GM19397 (cell line): Measurements from ENCODE around the gene HMCN2.
"Not testable (repeated sequence)": the region's sequence is repeated elsewhere in the genome, so short reads cannot be mapped to it uniquely, and the experiment has no call there.

Experiments used
- ATAC-seq: cut with Tn5 transposase; IDR thresholded peaks from one replicate; pipeline ENCODE4 v1.9.1; 2021; ENCODE audit warnings: mild to moderate bottlenecking, moderate library complexity; ENCODE audit not compliant: unreplicated experiment

HMCN2 gene

DNA sequence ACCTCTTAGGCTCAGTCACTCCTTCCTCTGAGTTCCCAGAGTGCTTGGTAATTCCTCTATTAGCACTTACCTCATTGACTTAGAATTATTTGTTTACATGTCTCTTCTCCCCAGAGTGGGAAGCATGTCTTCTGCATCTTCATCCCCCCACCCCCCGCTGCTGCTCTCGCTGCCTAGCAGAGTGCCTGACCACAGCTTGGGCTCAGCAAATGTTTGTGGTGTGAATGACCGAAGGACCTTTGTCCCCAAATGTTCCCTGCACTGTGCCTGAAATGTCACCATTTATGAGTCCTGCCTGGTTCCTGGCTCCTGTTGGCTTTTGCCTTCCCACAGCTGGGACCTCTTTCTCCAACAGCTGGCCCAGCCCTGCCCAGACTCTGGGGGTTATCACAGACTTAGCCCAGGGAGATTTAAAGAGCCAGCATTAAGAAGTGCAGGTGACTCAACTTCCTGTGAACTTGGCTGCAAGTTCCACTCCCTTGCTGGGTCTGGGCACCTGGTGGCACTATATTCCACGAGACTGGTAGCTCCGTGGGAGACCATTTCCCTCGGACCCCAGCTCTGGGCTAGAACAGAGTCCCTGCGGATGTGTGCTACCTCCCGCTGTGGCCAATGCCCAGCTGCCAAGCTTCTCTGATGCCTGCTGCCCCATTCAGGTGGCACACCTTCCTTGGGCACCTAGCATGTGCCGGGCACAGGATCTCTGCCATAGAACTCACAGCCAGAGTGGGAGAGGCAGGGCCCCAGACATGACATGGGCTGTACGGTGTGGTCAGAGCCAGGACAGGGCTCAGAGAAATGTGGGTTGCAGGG lies 1.8 kb upstream of the HMCN2 start:
- ATAC-seq, result no peak

- no peak for ATAC-seq
These were observed 878 bp upstream of the HMCN2 start for GRCh38 chr9:130264414-130265350.

GRCh38 chr9:130266236-130267098 lies 907 bp downstream of the HMCN2 start:
- no peak for ATAC-seq

DNA sequence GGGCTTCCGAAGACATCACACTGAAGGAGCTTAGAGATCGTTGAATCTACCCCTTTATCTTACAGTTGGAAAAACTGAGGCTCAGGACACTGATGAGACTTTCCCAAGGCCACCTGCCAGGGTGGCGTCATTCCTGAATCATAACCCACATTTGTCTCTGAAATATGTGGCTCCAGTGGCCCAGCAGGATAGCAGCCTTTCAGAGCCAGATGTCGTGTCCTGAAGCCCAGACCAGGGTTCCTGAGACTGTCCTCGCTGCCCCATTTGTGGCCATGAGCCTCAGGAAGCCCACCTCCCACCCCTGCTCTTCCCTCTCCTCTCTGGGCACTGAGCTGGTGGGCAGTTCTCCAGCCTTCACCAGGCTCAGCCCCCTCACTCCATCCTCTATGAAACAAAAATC lies 2.4 kb downstream of the HMCN2 start:
- no peak for ATAC-seq

- no peak for ATAC-seq
These were observed 3.1 kb downstream of the HMCN2 start for GRCh38 chr9:130268521-130269211.

DNA sequence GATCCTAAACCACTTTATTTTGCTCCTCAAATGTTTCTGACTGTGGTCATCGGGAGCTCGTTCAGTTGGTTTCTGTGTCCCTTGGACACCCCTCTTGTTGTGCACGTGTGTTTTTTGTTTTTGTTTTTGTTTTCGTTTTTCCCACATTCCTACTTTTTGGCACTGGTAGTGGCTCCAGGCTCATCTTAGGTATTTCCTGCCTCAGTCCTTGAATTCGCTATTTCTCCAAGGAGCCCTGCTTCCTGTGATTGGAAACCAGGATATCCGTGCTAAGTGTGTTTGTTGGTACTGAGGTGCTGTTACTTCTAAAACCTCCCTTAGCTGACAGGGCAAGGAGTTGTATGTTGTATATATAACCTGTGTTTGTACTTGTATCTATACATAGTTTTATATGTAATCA lies 5.9 kb downstream of the HMCN2 start:
- no peak for ATAC-seq

DNA sequence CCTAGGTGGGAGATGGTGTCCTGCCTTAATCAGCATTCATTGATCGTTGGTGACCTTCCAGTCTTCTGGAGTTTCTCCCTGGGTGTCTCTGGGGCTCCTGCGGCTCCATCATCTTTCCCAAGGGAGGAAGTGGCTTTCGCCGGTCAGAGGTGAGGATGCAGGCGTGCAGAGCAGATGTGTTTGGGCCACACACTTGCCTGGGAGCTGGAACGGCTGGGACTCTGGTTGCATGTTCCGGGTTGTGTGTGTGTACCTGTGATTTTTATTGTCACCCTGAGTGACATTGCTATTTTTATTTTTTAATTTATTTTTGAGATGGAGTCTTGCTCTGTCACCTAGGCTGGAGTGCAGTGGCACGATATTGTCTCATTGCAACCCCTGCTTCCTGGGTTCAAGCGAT lies 9.6 kb downstream of the HMCN2 start:
- no peak for ATAC-seq

DNA sequence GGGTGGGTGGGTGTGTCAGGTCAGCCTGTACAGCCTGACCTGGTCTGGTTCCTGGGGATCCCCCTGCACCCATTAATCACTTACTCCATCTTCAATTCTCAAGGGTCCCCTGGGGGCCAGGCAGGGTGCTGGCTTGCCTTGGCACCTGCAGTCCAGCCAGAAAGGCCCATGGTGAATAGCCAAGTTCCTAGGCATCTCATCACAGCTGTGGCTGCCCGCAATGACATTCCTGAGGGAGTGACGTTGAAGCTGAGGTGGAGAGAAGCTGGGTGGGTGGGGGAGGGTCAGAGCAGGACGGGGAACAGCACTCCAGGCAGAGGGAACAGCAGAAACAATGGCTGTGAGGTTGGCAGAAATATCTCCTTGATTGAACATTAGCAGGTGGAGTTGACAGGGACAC lies 10.6 kb downstream of the HMCN2 start:
- ATAC-seq, result no peak

GRCh38 chr9:130276955-130277354 lies 11.4 kb downstream of the HMCN2 start:
- ATAC-seq, result no peak

- ATAC-seq, result not testable (repeated sequence)
These were observed 12.0 kb downstream of the HMCN2 start for GRCh38 chr9:130277525-130277924.

DNA sequence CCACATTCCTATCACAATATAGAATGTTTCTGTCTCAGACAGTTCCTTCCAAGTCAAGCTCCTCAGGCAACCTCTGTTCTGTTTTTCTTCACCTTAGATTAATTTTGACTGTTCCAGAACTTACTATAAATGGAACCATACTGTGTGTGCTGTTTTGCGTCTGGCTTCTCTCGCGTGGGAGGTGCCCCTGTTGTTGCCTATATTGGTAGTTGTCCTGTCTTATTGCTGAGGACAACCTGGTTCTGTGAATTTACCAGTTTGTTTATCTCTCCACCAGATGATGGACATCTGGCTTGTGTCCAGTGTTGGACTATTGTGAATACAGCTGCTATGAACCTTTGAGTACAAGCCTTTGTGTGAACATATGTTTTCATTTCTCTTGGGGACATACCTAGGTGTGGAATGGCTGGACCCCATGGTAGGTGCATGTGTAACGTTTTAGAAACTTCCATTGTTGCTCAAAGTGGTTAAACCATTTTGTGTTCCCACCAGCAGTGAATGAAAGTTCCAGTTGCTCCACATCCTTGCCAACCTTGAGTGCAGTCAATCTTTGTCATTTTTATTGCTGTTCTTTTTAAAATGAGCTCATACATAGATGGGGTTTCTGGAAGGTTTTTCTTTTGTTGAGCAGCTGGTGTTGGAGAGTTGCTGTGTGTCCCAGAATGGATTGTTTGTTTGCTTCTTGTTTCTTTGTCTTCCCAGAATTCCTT lies 18.1 kb downstream of the HMCN2 start:
- ATAC-seq, result no peak

GRCh38 chr9:130284249-130284625 lies 18.7 kb downstream of the HMCN2 start:
- ATAC-seq, result no peak

DNA sequence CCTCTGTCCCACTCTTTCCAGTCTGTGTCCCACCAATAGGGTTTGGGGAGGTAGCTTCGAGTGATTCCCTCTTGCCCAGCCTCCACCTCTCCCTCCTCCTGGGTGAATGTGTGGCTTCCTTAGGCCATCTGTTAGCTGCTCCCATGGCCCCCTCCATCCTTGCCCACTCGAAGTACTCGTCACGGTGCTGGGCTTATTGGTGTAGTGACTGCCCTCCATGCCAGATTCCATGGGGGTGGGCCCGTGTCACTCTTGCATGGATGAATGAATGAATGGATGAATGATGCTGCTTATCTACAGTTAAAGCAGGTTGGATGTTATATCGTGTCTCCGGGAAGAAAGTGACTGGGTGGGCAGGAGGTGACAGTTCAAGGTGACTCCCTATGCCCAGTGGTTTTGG lies 19.1 kb downstream of the HMCN2 start:
- ATAC-seq, result no peak

- no peak for ATAC-seq
These were observed 19.7 kb downstream of the HMCN2 start for GRCh38 chr9:130285271-130285670.

DNA sequence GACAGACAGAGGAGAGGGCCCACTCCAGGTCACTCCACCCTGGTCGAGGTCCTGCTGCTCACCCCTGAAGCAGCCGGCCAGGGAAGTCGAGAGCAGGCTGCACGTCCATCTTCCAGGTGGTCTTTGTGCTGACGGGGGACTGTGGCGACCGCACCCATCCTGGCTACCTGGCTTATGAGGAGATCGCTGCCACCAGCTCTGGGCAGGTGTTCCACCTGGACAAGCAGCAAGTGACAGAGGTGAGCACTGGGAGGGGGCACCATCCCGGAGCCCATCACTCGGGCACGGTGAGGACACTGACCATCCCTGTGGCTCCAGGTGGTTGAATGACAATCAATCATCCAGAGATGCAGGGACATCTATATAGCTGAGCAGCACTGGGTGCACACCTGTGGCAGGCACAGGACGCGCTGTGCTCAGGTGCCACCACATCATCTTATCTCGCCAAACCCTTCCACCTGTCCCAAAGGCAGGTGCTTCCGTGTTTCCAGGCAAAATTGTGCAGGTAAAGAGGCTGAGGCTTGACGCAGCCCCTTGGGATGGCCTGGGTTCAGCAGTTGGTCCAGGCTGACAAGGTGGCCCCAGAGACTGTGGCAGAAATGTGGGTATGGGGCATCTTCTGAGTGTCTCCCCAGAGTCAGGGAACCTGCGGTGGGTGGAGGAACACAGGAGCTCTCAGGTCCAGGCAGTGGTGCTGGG lies 20.7 kb downstream of the HMCN2 start:
- no peak for ATAC-seq

GRCh38 chr9:130286781-130287428 lies 21.3 kb downstream of the HMCN2 start:
- no peak for ATAC-seq

GRCh38 chr9:130287736-130288135 lies 22.2 kb downstream of the HMCN2 start:
- ATAC-seq, result no peak

- ATAC-seq, result no peak
These were observed 22.8 kb downstream of the HMCN2 start for GRCh38 chr9:130288393-130288792.
